Mammary epithelial cell (primary cell): ENCODE measurements around the gene CCIN.

Experiments used
- EZH2 ChIP-seq: IDR thresholded peaks from 2 replicates; pipeline ENCODE4 v1.6.1; 2012; ENCODE audit warnings: low read length, inconsistent platforms, borderline replicate concordance
- TF ChIP-seq, protein P1 (sequence below), 2 donors: IDR thresholded peaks in 1 of 2; conservative IDR thresholded peaks in 1 of 2; 2 replicates each; pipeline ENCODE4 v1.5.1; 2011 to 2012; ENCODE audit warnings: inconsistent platforms in 2 of 2, low read length in 2 of 2, mild to moderate bottlenecking in 2 of 2, control low read depth in 1 of 2, low read depth in 1 of 2; ENCODE audit not compliant: insufficient read depth in 1 of 2; ENCODE audit errors: extremely low read depth in 1 of 2

DNA sequence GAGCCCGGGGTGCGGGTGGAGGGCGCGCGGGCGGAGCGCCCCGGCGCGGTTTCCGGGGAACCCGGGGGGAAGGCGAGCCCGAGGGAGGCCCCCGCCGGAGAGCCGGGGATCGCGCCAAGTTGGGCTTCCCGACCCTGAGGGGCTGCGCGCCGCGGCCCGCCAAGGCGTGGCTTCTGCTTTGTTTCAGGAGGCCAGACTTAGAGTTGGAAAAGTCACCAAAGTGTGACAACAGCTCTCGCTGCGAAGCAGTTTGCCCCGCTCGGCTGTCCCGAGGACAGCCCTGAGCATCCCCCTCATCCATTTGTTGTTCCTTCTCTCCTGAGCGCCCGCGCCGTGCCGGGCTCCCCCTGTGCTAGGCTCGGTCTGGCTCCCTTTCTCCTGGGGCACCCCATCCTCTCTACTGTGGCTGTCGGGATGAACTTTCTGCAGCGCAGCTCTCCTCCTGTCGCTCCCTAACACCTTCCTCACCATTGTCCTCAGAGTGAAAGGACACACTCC lies 32.2 kb upstream of the CCIN start:
- TF ChIP-seq, protein P1, sequence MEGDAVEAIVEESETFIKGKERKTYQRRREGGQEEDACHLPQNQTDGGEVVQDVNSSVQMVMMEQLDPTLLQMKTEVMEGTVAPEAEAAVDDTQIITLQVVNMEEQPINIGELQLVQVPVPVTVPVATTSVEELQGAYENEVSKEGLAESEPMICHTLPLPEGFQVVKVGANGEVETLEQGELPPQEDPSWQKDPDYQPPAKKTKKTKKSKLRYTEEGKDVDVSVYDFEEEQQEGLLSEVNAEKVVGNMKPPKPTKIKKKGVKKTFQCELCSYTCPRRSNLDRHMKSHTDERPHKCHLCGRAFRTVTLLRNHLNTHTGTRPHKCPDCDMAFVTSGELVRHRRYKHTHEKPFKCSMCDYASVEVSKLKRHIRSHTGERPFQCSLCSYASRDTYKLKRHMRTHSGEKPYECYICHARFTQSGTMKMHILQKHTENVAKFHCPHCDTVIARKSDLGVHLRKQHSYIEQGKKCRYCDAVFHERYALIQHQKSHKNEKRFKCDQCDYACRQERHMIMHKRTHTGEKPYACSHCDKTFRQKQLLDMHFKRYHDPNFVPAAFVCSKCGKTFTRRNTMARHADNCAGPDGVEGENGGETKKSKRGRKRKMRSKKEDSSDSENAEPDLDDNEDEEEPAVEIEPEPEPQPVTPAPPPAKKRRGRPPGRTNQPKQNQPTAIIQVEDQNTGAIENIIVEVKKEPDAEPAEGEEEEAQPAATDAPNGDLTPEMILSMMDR (conservative IDR thresholded peaks at IDR 0.05 in 1 of 2, IDR thresholded peaks at IDR 0.05 in 1 of 2; ENCODE audit: extremely low read depth in 1 of 2, insufficient read depth in 1 of 2, low read depth in 1 of 2, low read length in 2 of 2), result no peak
- TF ChIP-seq EZH2, result peak; percentile 25
